Osteocyte (in vitro differentiated cells): ENCODE data around the gene CT45A10. TPM values are rescaled to one million over a fixed set of nuclear protein-coding genes. Genes with fewer than 3 reads are reported as not detected.
"Not testable (repeated sequence)": the region's sequence is repeated elsewhere in the genome, so short reads cannot be mapped to it uniquely, and the experiment has no call there.

Source experiments
- DNase-seq: peaks from one replicate; pipeline ENCODE4 v3.0.0; 2021; ENCODE audit warnings: mixed read lengths; ENCODE audit not compliant: unreplicated experiment; ENCODE audit errors: extremely low spot score
- H3K27ac Mint-ChIP-seq: one replicate; pipeline ENCODE4 v1.8.0; 2021; ENCODE audit warnings: mild to moderate bottlenecking, mixed read lengths; ENCODE audit not compliant: unreplicated experiment
- H3K27me3 Mint-ChIP-seq: one replicate; pipeline ENCODE4 v1.8.0; 2021; ENCODE audit warnings: mixed read lengths; ENCODE audit not compliant: unreplicated experiment
- H3K36me3 Mint-ChIP-seq: one replicate; pipeline ENCODE4 v1.8.0; 2021; ENCODE audit warnings: mixed read lengths; ENCODE audit not compliant: unreplicated experiment
- H3K4me1 Mint-ChIP-seq: one replicate; pipeline ENCODE4 v1.8.0; 2021; ENCODE audit warnings: mixed read lengths; ENCODE audit not compliant: unreplicated experiment
- H3K4me3 Mint-ChIP-seq: one replicate; pipeline ENCODE4 v1.8.0; 2021; ENCODE audit warnings: mild to moderate bottlenecking, moderate library complexity, mixed read lengths; ENCODE audit not compliant: unreplicated experiment
- H3K9me3 Mint-ChIP-seq: one replicate; pipeline ENCODE4 v1.8.0; 2021; ENCODE audit warnings: mixed read lengths; ENCODE audit not compliant: unreplicated experiment
- total RNA-seq: library from RNA; stranded (reverse); gene quantifications from 2 replicates; pipeline ENCODE4 v1.2.1, GENCODE V29; 2021

The CT45A10 gene
- total RNA-seq, 1 donor from 2014 or later = not detected

- H3K9me3 Mint-ChIP-seq, DNase-seq, H3K36me3 Mint-ChIP-seq, H3K27ac Mint-ChIP-seq, H3K27me3 Mint-ChIP-seq, H3K4me1 Mint-ChIP-seq, H3K4me3 Mint-ChIP-seq: not testable (repeated sequence)
These were observed 38.8 kb downstream of the CT45A10 start, which contains the start of gene CT45A8 for GRCh38 chrX:135854438-135854837. TSS of gene CT45A8 (minus strand) at chrX:135854538. CDS start at chrX:135850783, 3,755 bp downstream.

GRCh38 chrX:135837180-135837579, 56.1 kb downstream of the CT45A10 start, which contains the start of gene CT45A7:
TSS of gene CT45A7 (minus strand) at chrX:135837280. CDS start at chrX:135833533, 3,747 bp downstream.
- not testable (repeated sequence) for H3K27ac Mint-ChIP-seq, H3K36me3 Mint-ChIP-seq, H3K9me3 Mint-ChIP-seq, H3K27me3 Mint-ChIP-seq, H3K4me1 Mint-ChIP-seq, DNase-seq, H3K4me3 Mint-ChIP-seq

Other genes with a start within 250 kb of the CT45A10 start
- gene CT45A1, start 179.8 kb downstream of the CT45A10 start, total RNA-seq = not detected in 2 replicates
- gene CT45A3, start 125.3 kb downstream of the CT45A10 start, total RNA-seq = not detected in 2 replicates
- gene CT45A5, start 107.9 kb downstream of the CT45A10 start, total RNA-seq = not detected in 2 replicates
- not detected in 2 replicates for gene CT45A6, start 90.7 kb downstream of the CT45A10 start, total RNA-seq
- gene CT45A2, start 73.4 kb downstream of the CT45A10 start, total RNA-seq = not detected in 2 replicates
- gene CT45A7, start 56.2 kb downstream of the CT45A10 start, total RNA-seq = not detected in 2 replicates
- gene CT45A8, start 38.9 kb downstream of the CT45A10 start, total RNA-seq = not detected in 2 replicates
- not detected in 2 replicates for gene CT45A9, start 21.6 kb downstream of the CT45A10 start, total RNA-seq
- not detected in 2 replicates for gene SAGE1, start 272 bp upstream of the CT45A10 start, total RNA-seq
- 30.9 and 32.4 TPM in 2 replicates for gene MMGT1, start 80.5 kb upstream of the CT45A10 start, total RNA-seq
- gene SLC9A6, start 92.0 kb upstream of the CT45A10 start, total RNA-seq = 16.1 and 18.0 TPM in 2 replicates